DOHH2 (cell line): ENCODE measurements around the gene DLG1.

Source experiments
- CTCF ChIP-seq: fragments of 200-600 bp; sonication (generic); IDR thresholded peaks from one replicate; pipeline ENCODE4 v1.5.1; 2014; ENCODE audit warnings: antibody characterized with exemption, mild to moderate bottlenecking, low read depth, low read length; ENCODE audit not compliant: poor library complexity, severe bottlenecking
- EZH2phosphoT487 ChIP-seq: fragments of 200-600 bp; sonication (generic); IDR thresholded peaks from 2 replicates; pipeline ENCODE4 v1.6.1; 2017; ENCODE audit warnings: borderline replicate concordance, mild to moderate bottlenecking, antibody characterized with exemption, low read length, moderate library complexity, mixed read lengths

- TF ChIP-seq CTCF (peak; percentile 85), EZH2phosphoT487 (no peak)
Measured at GRCh38 chr3:197186887-197187588, 111.4 kb downstream of the DLG1 start.
